GM19023 (cell line): ENCODE results near the gene COQ4.

Experiments used
- ATAC-seq: cut with Tn5 transposase; IDR thresholded peaks from one replicate; pipeline ENCODE4 v1.9.1; 2021; ENCODE audit warnings: mild to moderate bottlenecking, moderate library complexity; ENCODE audit not compliant: unreplicated experiment

The COQ4 gene

DNA sequence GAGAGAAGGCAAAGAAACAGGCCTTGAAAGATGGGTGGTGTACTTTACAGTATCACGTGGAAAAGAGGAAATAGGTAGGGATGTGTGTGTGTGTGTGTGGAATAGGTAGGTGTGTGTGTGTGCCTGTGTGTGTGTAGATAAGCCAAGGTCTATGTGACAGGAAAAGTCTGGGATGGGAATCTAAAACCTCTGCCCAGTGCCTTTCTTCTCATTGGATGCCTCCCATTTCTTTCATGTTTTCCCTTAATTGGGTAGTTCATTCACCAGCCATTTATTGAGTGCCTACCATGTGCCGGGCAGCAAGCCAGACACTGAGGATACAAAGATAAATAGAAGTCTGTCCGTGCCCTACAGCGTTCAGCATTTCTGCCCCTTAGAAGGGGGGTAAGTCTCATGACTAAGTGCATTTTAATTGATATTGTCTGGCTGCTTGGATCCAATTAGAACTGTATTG lies 49.6 kb downstream of the COQ4 start:
- ATAC-seq: no peak

DNA sequence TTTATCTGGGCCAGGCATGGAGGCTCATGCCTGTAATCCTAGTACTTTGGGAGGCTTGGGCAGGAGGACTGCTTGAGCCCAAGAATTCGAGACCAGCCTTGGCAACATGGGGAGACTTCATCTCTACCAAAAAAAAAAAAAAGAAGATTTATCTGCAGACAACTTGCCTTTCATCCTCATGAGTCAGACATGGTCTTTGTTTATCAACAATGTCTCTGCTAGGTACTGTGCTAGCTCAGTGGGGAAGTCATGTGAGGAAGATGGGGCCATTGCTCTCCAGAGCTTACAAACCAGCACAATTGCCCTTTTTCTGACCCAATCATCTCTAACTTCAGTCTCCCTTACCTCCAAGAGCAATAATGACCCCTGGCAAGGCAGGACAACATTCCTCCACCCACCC lies 50.1 kb downstream of the COQ4 start:
- no peak for ATAC-seq

DNA sequence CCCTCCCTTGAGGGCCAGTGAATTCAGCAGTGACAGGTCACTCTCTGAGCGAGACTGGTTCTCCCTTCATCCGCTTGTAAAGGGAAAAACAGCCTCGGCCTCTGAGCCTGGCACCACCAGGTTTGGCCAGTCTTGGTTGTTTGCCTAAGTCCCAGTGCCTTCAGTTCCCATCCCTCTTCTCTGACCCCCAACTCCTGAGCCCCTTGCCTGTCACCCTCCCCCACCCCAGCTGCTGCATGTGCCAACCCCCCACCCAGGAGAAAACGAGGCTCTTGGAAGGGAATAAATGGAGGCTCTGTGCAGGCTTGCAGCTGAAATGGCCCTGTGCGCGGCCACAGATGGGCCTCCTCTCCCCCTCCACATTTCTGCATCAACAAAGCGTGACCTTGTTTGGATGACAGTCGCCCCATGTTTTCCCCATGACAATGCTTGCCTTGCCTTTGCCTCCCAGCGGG lies 51.6 kb downstream of the COQ4 start:
- ATAC-seq: no peak

DNA sequence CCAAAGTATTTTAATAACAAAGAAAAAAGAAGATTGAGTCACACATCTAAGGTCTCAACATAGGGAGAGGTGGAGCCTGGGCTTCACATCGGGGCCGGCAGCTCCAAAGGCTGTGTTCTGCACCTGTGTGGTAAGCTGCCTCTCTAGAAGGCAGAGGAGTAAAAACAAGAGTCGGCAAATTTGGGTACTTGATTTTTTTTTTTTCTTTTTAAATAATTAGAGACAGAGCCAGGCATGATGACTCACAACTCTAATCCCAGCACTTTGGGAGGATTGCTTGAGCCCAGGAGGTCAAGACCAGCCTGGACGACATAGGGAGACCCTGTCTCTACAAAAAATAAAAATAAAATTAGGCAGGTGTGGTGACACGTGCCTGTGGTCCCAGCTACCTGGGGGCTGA lies 53.2 kb downstream of the COQ4 start:
- no peak for ATAC-seq

DNA sequence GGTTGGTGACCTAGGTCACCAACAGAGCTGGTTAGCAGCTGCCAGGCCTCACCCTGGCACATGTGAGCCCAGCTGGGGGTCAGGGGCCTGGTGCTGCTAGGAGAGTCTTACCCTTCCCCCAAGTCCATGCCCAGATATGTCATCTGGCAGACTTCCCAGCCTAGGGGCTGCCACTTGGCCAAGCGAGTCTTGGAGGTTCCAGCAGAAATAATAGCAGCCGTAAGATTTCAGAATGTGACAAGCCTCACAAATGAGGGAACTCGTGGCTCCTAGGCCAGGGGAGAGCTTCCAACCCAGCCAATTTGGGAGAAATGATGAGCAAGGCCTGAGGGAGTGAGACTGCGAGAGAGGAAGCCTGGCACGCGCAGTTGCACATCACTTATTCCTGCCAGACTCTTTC lies 59.6 kb downstream of the COQ4 start:
- no peak for ATAC-seq

DNA sequence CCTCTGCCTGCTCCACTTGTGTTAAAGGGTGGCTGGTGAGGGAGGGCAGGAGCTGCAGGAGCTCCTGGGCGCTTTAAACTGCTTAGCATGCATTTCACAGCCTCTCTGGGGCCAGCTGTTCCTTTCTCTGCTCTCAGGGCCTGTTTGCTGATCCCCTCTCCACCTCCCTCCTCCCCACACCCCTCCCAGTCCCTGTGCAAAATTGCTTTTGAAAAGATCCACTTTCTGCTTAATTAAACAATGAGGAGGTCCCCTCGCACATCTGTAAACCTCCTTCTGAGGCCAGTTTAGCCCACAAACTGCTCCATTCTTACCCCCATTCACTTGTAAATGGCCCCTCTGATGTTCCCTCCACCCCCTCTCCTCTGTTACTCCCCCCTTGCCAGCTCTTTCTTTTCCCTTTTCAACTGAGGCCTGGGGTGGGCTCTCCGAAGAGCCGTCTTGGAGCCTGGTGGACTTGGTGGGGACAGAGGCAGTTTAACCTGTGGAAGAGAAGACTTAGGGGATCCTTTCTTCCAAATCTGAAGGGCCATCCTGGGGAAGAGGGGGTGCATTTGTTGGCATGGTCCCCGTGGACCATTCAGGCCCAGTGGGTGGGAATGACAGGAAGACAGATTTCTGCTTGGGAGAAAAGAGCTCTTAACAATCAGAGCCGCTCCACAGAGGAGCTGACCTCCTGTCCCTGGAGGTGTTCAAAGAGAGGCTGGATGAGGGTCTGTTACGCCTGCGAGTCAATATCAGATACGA lies 60.5 kb downstream of the COQ4 start:
- ATAC-seq: no peak
